ENCODE measurements around the gene DISP3.

Gene DISP3

GRCh38 chr1:11486231-11487009 lies 7.5 kb downstream of the DISP3 start:
- Histone ChIP-seq H3K27ac (ENCODE audit: low read depth, low read length) (no peak overlapping the region), H3K27me3 (ENCODE audit: control insufficient read depth in 1 of 2, insufficient read depth in 2 of 2, low read length in 2 of 2) (peaks cover 8 to 13% of the 10 kb centered on the region in 2 donors), H3K4me1 (ENCODE audit: control insufficient read depth in 1 of 2, insufficient read depth in 2 of 2, low read length in 2 of 2) (no peaks in the 10 kb centered on the region), H3K9ac (ENCODE audit: low read depth in 1 of 2, low read length in 2 of 2) (no peak overlapping the region), H3K9me3 (ENCODE audit: control insufficient read depth in 1 of 2, low read length in 2 of 2) (no peaks in the 10 kb centered on the region), H3K36me3 (ENCODE audit: control insufficient read depth in 1 of 2, insufficient read depth in 2 of 2, low read length in 2 of 2) (no peaks in the 10 kb centered on the region), H3K4me3 (ENCODE audit: low read depth in 1 of 2, low read length in 2 of 2) (no peak overlapping the region)

GRCh38 chr1:11487196-11487751 lies 8.3 kb downstream of the DISP3 start:
- no peak overlapping the region for H3K4me3 ChIP-seq (ENCODE audit: low read depth in 1 of 2, low read length in 2 of 2)
- H3K4me1 ChIP-seq (ENCODE audit: control insufficient read depth in 1 of 2, insufficient read depth in 2 of 2, low read length in 2 of 2) = no peaks in the 10 kb centered on the region
- no peak overlapping the region for H3K27ac ChIP-seq (ENCODE audit: low read depth, low read length)
- no peaks in the 10 kb centered on the region for H3K9me3 ChIP-seq (ENCODE audit: control insufficient read depth in 1 of 2, low read length in 2 of 2)
- peaks cover 8% of the 10 kb centered on the region in 2 donors for H3K27me3 ChIP-seq (ENCODE audit: control insufficient read depth in 1 of 2, insufficient read depth in 2 of 2, low read length in 2 of 2)
- no peaks in the 10 kb centered on the region for H3K36me3 ChIP-seq (ENCODE audit: control insufficient read depth in 1 of 2, insufficient read depth in 2 of 2, low read length in 2 of 2)
- no peak overlapping the region for H3K9ac ChIP-seq (ENCODE audit: low read depth in 1 of 2, low read length in 2 of 2)

- peaks cover 8% of the 10 kb centered on the region in 2 donors for H3K27me3 ChIP-seq (ENCODE audit: control insufficient read depth in 1 of 2, insufficient read depth in 2 of 2, low read length in 2 of 2)
- H3K36me3 ChIP-seq (ENCODE audit: control insufficient read depth in 1 of 2, insufficient read depth in 2 of 2, low read length in 2 of 2) = no peaks in the 10 kb centered on the region
- no peak overlapping the region for H3K27ac ChIP-seq (ENCODE audit: low read depth, low read length)
- H3K9ac ChIP-seq (ENCODE audit: low read depth in 1 of 2, low read length in 2 of 2) = no peak overlapping the region
- no peaks in the 10 kb centered on the region for H3K4me1 ChIP-seq (ENCODE audit: control insufficient read depth in 1 of 2, insufficient read depth in 2 of 2, low read length in 2 of 2)
- H3K9me3 ChIP-seq (ENCODE audit: control insufficient read depth in 1 of 2, low read length in 2 of 2) = no peaks in the 10 kb centered on the region
- no peak overlapping the region for H3K4me3 ChIP-seq (ENCODE audit: low read depth in 1 of 2, low read length in 2 of 2)
These were observed 9.3 kb downstream of the DISP3 start for GRCh38 chr1:11488201-11488770.

- Histone ChIP-seq H3K27ac (ENCODE audit: low read depth, low read length) (no peak overlapping the region), H3K9ac (ENCODE audit: low read depth in 1 of 2, low read length in 2 of 2) (no peak overlapping the region), H3K9me3 (ENCODE audit: control insufficient read depth in 1 of 2, low read length in 2 of 2) (no peaks in the 10 kb centered on the region), H3K4me3 (ENCODE audit: low read depth in 1 of 2, low read length in 2 of 2) (no peak overlapping the region), H3K27me3 (ENCODE audit: control insufficient read depth in 1 of 2, insufficient read depth in 2 of 2, low read length in 2 of 2) (peaks cover 8% of the 10 kb centered on the region in 2 donors), H3K4me1 (ENCODE audit: control insufficient read depth in 1 of 2, insufficient read depth in 2 of 2, low read length in 2 of 2) (no peaks in the 10 kb centered on the region), H3K36me3 (ENCODE audit: control insufficient read depth in 1 of 2, insufficient read depth in 2 of 2, low read length in 2 of 2) (no peaks in the 10 kb centered on the region)
These were observed 10.1 kb downstream of the DISP3 start for GRCh38 chr1:11488966-11489625.

- no peaks in the 10 kb centered on the region for H3K4me1 ChIP-seq (ENCODE audit: control insufficient read depth in 1 of 2, insufficient read depth in 2 of 2, low read length in 2 of 2)
- H3K9me3 ChIP-seq (ENCODE audit: control insufficient read depth in 1 of 2, low read length in 2 of 2) = no peaks in the 10 kb centered on the region
- no peak overlapping the region for H3K27ac ChIP-seq (ENCODE audit: low read depth, low read length)
- H3K4me3 ChIP-seq (ENCODE audit: low read depth in 1 of 2, low read length in 2 of 2) = no peak overlapping the region
- peaks cover 0 to 4% of the 10 kb centered on the region in 2 donors for H3K27me3 ChIP-seq (ENCODE audit: control insufficient read depth in 1 of 2, insufficient read depth in 2 of 2, low read length in 2 of 2)
- H3K9ac ChIP-seq (ENCODE audit: low read depth in 1 of 2, low read length in 2 of 2) = no peak overlapping the region
- H3K36me3 ChIP-seq (ENCODE audit: control insufficient read depth in 1 of 2, insufficient read depth in 2 of 2, low read length in 2 of 2) = no peaks in the 10 kb centered on the region
These were observed 13.3 kb downstream of the DISP3 start for GRCh38 chr1:11492235-11492634.

- H3K27me3 ChIP-seq (ENCODE audit: control insufficient read depth in 1 of 2, insufficient read depth in 2 of 2, low read length in 2 of 2) = no peaks in the 10 kb centered on the region
- no peaks in the 10 kb centered on the region for H3K36me3 ChIP-seq (ENCODE audit: control insufficient read depth in 1 of 2, insufficient read depth in 2 of 2, low read length in 2 of 2)
- H3K9me3 ChIP-seq (ENCODE audit: control insufficient read depth in 1 of 2, low read length in 2 of 2) = no peaks in the 10 kb centered on the region
- H3K27ac ChIP-seq (ENCODE audit: low read depth, low read length) = no peak overlapping the region
- no peaks in the 10 kb centered on the region for H3K4me1 ChIP-seq (ENCODE audit: control insufficient read depth in 1 of 2, insufficient read depth in 2 of 2, low read length in 2 of 2)
- no peak overlapping the region for H3K4me3 ChIP-seq (ENCODE audit: low read depth in 1 of 2, low read length in 2 of 2)
- no peak overlapping the region for H3K9ac ChIP-seq (ENCODE audit: low read depth in 1 of 2, low read length in 2 of 2)
These were observed 15.2 kb downstream of the DISP3 start for GRCh38 chr1:11493972-11494655.

GRCh38 chr1:11494771-11495170 lies 15.8 kb downstream of the DISP3 start:
- no peak overlapping the region for H3K27ac ChIP-seq (ENCODE audit: low read depth, low read length)
- H3K27me3 ChIP-seq (ENCODE audit: control insufficient read depth in 1 of 2, insufficient read depth in 2 of 2, low read length in 2 of 2) = peaks cover 0 to 3% of the 10 kb centered on the region in 2 donors
- H3K4me3 ChIP-seq (ENCODE audit: low read depth in 1 of 2, low read length in 2 of 2) = no peak overlapping the region
- H3K9ac ChIP-seq (ENCODE audit: low read depth in 1 of 2, low read length in 2 of 2) = no peak overlapping the region
- no peaks in the 10 kb centered on the region for H3K9me3 ChIP-seq (ENCODE audit: control insufficient read depth in 1 of 2, low read length in 2 of 2)
- no peaks in the 10 kb centered on the region for H3K36me3 ChIP-seq (ENCODE audit: control insufficient read depth in 1 of 2, insufficient read depth in 2 of 2, low read length in 2 of 2)
- H3K4me1 ChIP-seq (ENCODE audit: control insufficient read depth in 1 of 2, insufficient read depth in 2 of 2, low read length in 2 of 2) = no peaks in the 10 kb centered on the region

- no peaks in the 10 kb centered on the region for H3K36me3 ChIP-seq (ENCODE audit: control insufficient read depth in 1 of 2, insufficient read depth in 2 of 2, low read length in 2 of 2)
- H3K4me3 ChIP-seq (ENCODE audit: low read depth in 1 of 2, low read length in 2 of 2) = no peak overlapping the region
- no peaks in the 10 kb centered on the region for H3K4me1 ChIP-seq (ENCODE audit: control insufficient read depth in 1 of 2, insufficient read depth in 2 of 2, low read length in 2 of 2)
- no peak overlapping the region for H3K9ac ChIP-seq (ENCODE audit: low read depth in 1 of 2, low read length in 2 of 2)
- no peaks in the 10 kb centered on the region for H3K9me3 ChIP-seq (ENCODE audit: control insufficient read depth in 1 of 2, low read length in 2 of 2)
- peaks cover 4 to 9% of the 10 kb centered on the region in 2 donors for H3K27me3 ChIP-seq (ENCODE audit: control insufficient read depth in 1 of 2, insufficient read depth in 2 of 2, low read length in 2 of 2)
- H3K27ac ChIP-seq (ENCODE audit: low read depth, low read length) = no peak overlapping the region
These were observed 16.6 kb downstream of the DISP3 start for GRCh38 chr1:11495579-11495978.

- Histone ChIP-seq H3K27me3 (ENCODE audit: control insufficient read depth in 1 of 2, insufficient read depth in 2 of 2, low read length in 2 of 2) (peaks cover 4 to 9% of the 10 kb centered on the region in 2 donors), H3K4me3 (ENCODE audit: low read depth in 1 of 2, low read length in 2 of 2) (no peak overlapping the region), H3K9me3 (ENCODE audit: control insufficient read depth in 1 of 2, low read length in 2 of 2) (no peaks in the 10 kb centered on the region), H3K4me1 (ENCODE audit: control insufficient read depth in 1 of 2, insufficient read depth in 2 of 2, low read length in 2 of 2) (no peaks in the 10 kb centered on the region), H3K9ac (ENCODE audit: low read depth in 1 of 2, low read length in 2 of 2) (no peak overlapping the region), H3K36me3 (ENCODE audit: control insufficient read depth in 1 of 2, insufficient read depth in 2 of 2, low read length in 2 of 2) (no peaks in the 10 kb centered on the region), H3K27ac (ENCODE audit: low read depth, low read length) (no peak overlapping the region)
These were observed 17.7 kb downstream of the DISP3 start for GRCh38 chr1:11496551-11497080.
